ENCODE results near the gene CYB561D2. TPM values are rescaled to one million over a fixed set of nuclear protein-coding genes. Genes with fewer than 3 reads are reported as not detected.

CYB561D2 gene
- total and polyA plus RNA-seq, 2 of the 13 experiments (the other 11 are each of a cell fraction or from before 2014, with no cell fraction given): 11.1 to 17.2 TPM

DNA sequence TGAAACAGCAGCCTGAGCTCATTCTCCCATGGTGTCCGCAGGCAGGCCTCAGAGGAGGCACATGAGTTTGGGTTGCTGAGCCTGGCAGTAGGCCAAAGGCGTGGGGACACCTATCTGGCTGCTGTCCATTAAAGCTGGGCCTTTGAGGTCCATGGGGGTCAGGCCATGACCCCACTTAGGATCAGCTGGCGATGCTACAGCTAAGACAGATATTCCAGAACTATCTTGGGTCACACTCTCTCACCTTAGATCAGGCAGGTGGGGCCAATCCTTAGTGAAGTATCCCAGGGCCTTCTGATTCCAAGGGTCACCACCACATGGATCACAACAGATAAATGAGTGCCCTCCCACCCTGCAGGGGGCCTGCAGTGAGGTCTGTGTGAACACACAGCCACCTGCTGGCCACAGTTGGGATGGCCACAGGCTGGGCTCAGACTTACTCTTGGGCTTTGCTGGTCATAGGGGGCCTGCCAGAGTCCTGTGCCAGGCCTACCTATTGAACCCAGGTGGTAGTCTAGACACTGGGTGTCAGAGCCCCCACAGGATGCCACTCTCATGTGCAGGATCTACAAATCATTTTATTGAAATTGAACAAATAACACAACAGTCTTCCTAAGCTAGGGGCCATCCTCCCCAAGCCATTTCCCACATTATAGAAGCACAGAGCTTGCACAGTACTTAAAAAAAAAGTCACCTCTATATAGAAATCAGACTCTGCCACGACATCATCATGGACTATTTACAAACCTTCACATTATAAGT, 26.1 kb upstream of the CYB561D2 start (continued):
- no peak for TF ChIP-seq NAIF1 (CRISPR knock-in tag; IDR thresholded peaks at IDR 0.05; ENCODE audit: borderline replicate concordance)
- TF ChIP-seq FUBP1 (CRISPR knock-in tag; IDR thresholded peaks at IDR 0.05; ENCODE audit: borderline replicate concordance): no peak
- TF ChIP-seq ZNF337 (CRISPR knock-in tag; IDR thresholded peaks at IDR 0.05; ENCODE audit: borderline replicate concordance, low read depth): no peak
- TF ChIP-seq BHLHE40 (IDR thresholded peaks at IDR 0.05; ENCODE audit: low read length): no peak
- TF ChIP-seq ZBTB44 (CRISPR knock-in tag; IDR thresholded peaks at IDR 0.05): no peak
- peak; percentile 71; the same call in 1 of the 2 replicates for TF ChIP-seq ZNF350 (CRISPR knock-in tag; IDR thresholded peaks at IDR 0.05; ENCODE audit: borderline replicate concordance, low read depth)
- TF ChIP-seq, protein P1, sequence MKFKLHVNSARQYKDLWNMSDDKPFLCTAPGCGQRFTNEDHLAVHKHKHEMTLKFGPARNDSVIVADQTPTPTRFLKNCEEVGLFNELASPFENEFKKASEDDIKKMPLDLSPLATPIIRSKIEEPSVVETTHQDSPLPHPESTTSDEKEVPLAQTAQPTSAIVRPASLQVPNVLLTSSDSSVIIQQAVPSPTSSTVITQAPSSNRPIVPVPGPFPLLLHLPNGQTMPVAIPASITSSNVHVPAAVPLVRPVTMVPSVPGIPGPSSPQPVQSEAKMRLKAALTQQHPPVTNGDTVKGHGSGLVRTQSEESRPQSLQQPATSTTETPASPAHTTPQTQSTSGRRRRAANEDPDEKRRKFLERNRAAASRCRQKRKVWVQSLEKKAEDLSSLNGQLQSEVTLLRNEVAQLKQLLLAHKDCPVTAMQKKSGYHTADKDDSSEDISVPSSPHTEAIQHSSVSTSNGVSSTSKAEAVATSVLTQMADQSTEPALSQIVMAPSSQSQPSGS (CRISPR knock-in tag; IDR thresholded peaks at IDR 0.05): 0 out of 2 replicates have a peak, but pooled peaks have one; percentile 70
- TF ChIP-seq CEBPB (IDR thresholded peaks at IDR 0.05; ENCODE audit: borderline replicate concordance, low read depth, low read length): no peak
- no peak for TF ChIP-seq WIZ (CRISPR knock-in tag; IDR thresholded peaks at IDR 0.05)
- TF ChIP-seq ZNF343 (CRISPR knock-in tag; IDR thresholded peaks at IDR 0.05): peak; percentile 51; the same call in 1 of the 2 replicates
- TF ChIP-seq SNRNP70 (IDR thresholded peaks at IDR 0.05; ENCODE audit: low read depth, low read length): no peak
- TF ChIP-seq ZFX (CRISPR knock-in tag; IDR thresholded peaks at IDR 0.05; ENCODE audit: low read depth): peak; percentile 75
- TF ChIP-seq DMTF1 (CRISPR knock-in tag; IDR thresholded peaks at IDR 0.05): no peak
- TF ChIP-seq, protein P2, sequence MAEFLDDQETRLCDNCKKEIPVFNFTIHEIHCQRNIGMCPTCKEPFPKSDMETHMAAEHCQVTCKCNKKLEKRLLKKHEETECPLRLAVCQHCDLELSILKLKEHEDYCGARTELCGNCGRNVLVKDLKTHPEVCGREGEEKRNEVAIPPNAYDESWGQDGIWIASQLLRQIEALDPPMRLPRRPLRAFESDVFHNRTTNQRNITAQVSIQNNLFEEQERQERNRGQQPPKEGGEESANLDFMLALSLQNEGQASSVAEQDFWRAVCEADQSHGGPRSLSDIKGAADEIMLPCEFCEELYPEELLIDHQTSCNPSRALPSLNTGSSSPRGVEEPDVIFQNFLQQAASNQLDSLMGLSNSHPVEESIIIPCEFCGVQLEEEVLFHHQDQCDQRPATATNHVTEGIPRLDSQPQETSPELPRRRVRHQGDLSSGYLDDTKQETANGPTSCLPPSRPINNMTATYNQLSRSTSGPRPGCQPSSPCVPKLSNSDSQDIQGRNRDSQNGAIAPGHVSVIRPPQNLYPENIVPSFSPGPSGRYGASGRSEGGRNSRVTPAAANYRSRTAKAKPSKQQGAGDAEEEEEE (CRISPR knock-in tag; IDR thresholded peaks at IDR 0.05; ENCODE audit: borderline replicate concordance): no peak
- TF ChIP-seq, protein P3, sequence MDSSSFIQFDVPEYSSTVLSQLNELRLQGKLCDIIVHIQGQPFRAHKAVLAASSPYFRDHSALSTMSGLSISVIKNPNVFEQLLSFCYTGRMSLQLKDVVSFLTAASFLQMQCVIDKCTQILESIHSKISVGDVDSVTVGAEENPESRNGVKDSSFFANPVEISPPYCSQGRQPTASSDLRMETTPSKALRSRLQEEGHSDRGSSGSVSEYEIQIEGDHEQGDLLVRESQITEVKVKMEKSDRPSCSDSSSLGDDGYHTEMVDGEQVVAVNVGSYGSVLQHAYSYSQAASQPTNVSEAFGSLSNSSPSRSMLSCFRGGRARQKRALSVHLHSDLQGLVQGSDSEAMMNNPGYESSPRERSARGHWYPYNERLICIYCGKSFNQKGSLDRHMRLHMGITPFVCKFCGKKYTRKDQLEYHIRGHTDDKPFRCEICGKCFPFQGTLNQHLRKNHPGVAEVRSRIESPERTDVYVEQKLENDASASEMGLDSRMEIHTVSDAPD (CRISPR knock-in tag; IDR thresholded peaks at IDR 0.05): no peak
- 0 out of 2 replicates have a peak, but pooled peaks have one; percentile 35 for TF ChIP-seq SNAI1 (CRISPR knock-in tag; IDR thresholded peaks at IDR 0.05; ENCODE audit: borderline replicate concordance)
- no peak for TF ChIP-seq ARID2 (CRISPR knock-in tag; IDR thresholded peaks at IDR 0.05; ENCODE audit: borderline replicate concordance)
